Measurements from ENCODE around the gene RCOR3. TPM values are rescaled to one million over a fixed set of nuclear protein-coding genes. Genes with fewer than 3 reads are reported as not detected.
"Not testable (repeated sequence)": the region's sequence is repeated elsewhere in the genome, so short reads cannot be mapped to it uniquely, and the experiment has no call there.

RCOR3 gene
- total RNA-seq, 2 donors from 2014 or later, result 40.7 to 76.8 TPM

- intact Hi-C loops (cut with DNase I), result no loop called here
These were observed 11.2 kb upstream of the RCOR3 start for GRCh38 chr1:211247921-211248320.

GRCh38 chr1:211249611-211250010 is 9.6 kb upstream of the RCOR3 start:
- H3K4me1 ChIP-seq; intact Hi-C loops (cut with DNase I); H3K36me3 ChIP-seq (replicated peaks in 1 of 2; ENCODE audit: insufficient read depth in 1 of 2, low read depth in 2 of 2); DNase-seq; H3K4me3 ChIP-seq; H3K27me3 ChIP-seq; H3K9me3 ChIP-seq; ATAC-seq; H3K27ac ChIP-seq: not testable (repeated sequence)
- WGBS, 2 donors, result 87% methylated on average over 3 of the region's 3 CpGs

More at GRCh38 chr1:211247921-211248320, 11.2 kb upstream of the RCOR3 start:
- WGBS, 2 donors, result 27 to 33% methylated on average over 1 of the region's 1 CpG
- ATAC-seq (no peak), DNase-seq (no peak)
- Histone ChIP-seq H3K9me3 (no peaks in the 10 kb centered on the region), H3K4me3 (no peak overlapping the region), H3K27ac (no peak overlapping the region), H3K27me3 (no peaks in the 10 kb centered on the region), H3K36me3 (replicated peaks in 1 of 2; ENCODE audit: insufficient read depth in 1 of 2, low read depth in 2 of 2) (no peaks in the 10 kb centered on the region), H3K4me1 (no peaks in the 10 kb centered on the region)
- TF ChIP-seq POLR2A (IDR thresholded peaks at IDR 0.05) (no peak), CTCF (IDR thresholded peaks at IDR 0.05) (no peak)

- H3K36me3 ChIP-seq (replicated peaks in 1 of 2; ENCODE audit: insufficient read depth in 1 of 2, low read depth in 2 of 2), result no peaks in the 10 kb centered on the region
- peak overlapping the region; percentile 97 to 100 (median 98) for H3K27ac ChIP-seq
- ATAC-seq (no peak), DNase-seq (no peak)
- H3K4me3 ChIP-seq, result peak overlapping the region; percentile 87 to 100
- WGBS, 2 donors, result 0 to 2% methylated on average over 2 of the region's 2 CpGs
- no peaks in the 10 kb centered on the region for H3K9me3 ChIP-seq
- TF ChIP-seq CTCF (IDR thresholded peaks at IDR 0.05), result no peak
- no peak for TF ChIP-seq POLR2A (IDR thresholded peaks at IDR 0.05)
- intact Hi-C loops (cut with DNase I), result no loop called here
- peaks cover 21% of the 10 kb centered on the region for H3K4me1 ChIP-seq
- no peaks in the 10 kb centered on the region for H3K27me3 ChIP-seq
These were observed 1.3 kb upstream of the RCOR3 start for GRCh38 chr1:211257826-211258225.

- ATAC-seq, result peak; percentile 56
- Histone ChIP-seq H3K27ac (peak overlapping the region; percentile 97 to 100 (median 98)), H3K27me3 (no peaks in the 10 kb centered on the region), H3K4me3 (peak overlapping the region; percentile 87 to 100), H3K36me3 (replicated peaks in 1 of 2; ENCODE audit: insufficient read depth in 1 of 2, low read depth in 2 of 2) (no peaks in the 10 kb centered on the region), H3K4me1 (peaks cover 21% of the 10 kb centered on the region), H3K9me3 (no peaks in the 10 kb centered on the region)
- peak; percentile 84 to 90 (median 90) for DNase-seq
- intact Hi-C loops (cut with DNase I), result no loop called here
- WGBS, 2 donors, result 0% methylated on average over 17 of the region's 17 CpGs
- peak in 2 of 3 donors; percentile 70 to 79 for TF ChIP-seq POLR2A (IDR thresholded peaks at IDR 0.05)
- TF ChIP-seq CTCF (IDR thresholded peaks at IDR 0.05), result peak in 4 of 7 experiments; percentile 7 to 19 (median 11)
These were observed 833 bp upstream of the RCOR3 start for GRCh38 chr1:211258310-211258755.

GRCh38 chr1:211259638-211260126 is 516 bp downstream of the RCOR3 start:
- no peak for TF ChIP-seq CTCF (IDR thresholded peaks at IDR 0.05)
- no peak for TF ChIP-seq POLR2A (IDR thresholded peaks at IDR 0.05)
- H3K9me3 ChIP-seq, result no peaks in the 10 kb centered on the region
- WGBS, 2 donors, result 0 to 1% methylated on average over 16 to 23 of the region's 39 CpGs

More at GRCh38 chr1:211259638-211260126, 516 bp downstream of the RCOR3 start:
- intact Hi-C loops (cut with DNase I), result no loop called here
- DNase-seq (peak; percentile 52 to 66 (median 56)), ATAC-seq (peak; percentile 13)
- H3K27ac ChIP-seq, result peak overlapping the region; percentile 97 to 100 (median 98)
- H3K4me3 ChIP-seq, result peak overlapping the region; percentile 87 to 100
- peaks cover 21% of the 10 kb centered on the region for H3K4me1 ChIP-seq
- no peaks in the 10 kb centered on the region for H3K36me3 ChIP-seq (replicated peaks in 1 of 2; ENCODE audit: insufficient read depth in 1 of 2, low read depth in 2 of 2)
- H3K27me3 ChIP-seq, result no peaks in the 10 kb centered on the region
